Fibroblast of lung (primary cell): Measurements from ENCODE around the gene FBXW11.

ENCODE experiments used
- CTCF ChIP-seq, 2 donors: IDR thresholded peaks in 1 of 2; conservative IDR thresholded peaks in 1 of 2; 1 replicate in 1 of 2; 2 replicates in 1 of 2; pipeline ENCODE4 v1.5.1; 2011 to 2012; ENCODE audit warnings: low read length in 2 of 2, control low read depth in 1 of 2, inconsistent platforms in 1 of 2, low read depth in 1 of 2, mild to moderate bottlenecking in 1 of 2
- EZH2 ChIP-seq: IDR thresholded peaks from 2 replicates; pipeline ENCODE4 v1.5.1; 2012; ENCODE audit warnings: low read length, control low read depth, mild to moderate bottlenecking; ENCODE audit errors: missing control alignments

- TF ChIP-seq CTCF (conservative IDR thresholded peaks at IDR 0.05 in 1 of 2, IDR thresholded peaks at IDR 0.05 in 1 of 2; ENCODE audit: low read depth in 1 of 2, low read length in 2 of 2) = no peak
- no peak for TF ChIP-seq EZH2
Observed at GRCh38 chr5:171820561-171820960, 185.9 kb downstream of the FBXW11 start.
